HG03135 (cell line): ENCODE results near the gene KAT6B.
"Not testable (repeated sequence)": the region's sequence is repeated elsewhere in the genome, so short reads cannot be mapped to it uniquely, and the experiment has no call there.

Source experiments
- ATAC-seq: cut with Tn5 transposase; IDR thresholded peaks from one replicate; pipeline ENCODE4 v1.9.1; 2021; ENCODE audit warnings: mild to moderate bottlenecking, moderate library complexity; ENCODE audit not compliant: unreplicated experiment

The KAT6B gene

GRCh38 chr10:74826142-74827044 is at the start of gene KAT6B:
Gene KAT6B (plus strand): TSS chr10:74826600. CDS start chr10:74842858, 16,258 bp downstream.
- ATAC-seq, result peak; percentile 84

GRCh38 chr10:74778436-74779094 is 47.8 kb upstream of the KAT6B start:
- no peak for ATAC-seq

- not testable (repeated sequence) for ATAC-seq
Observed at GRCh38 chr10:74781870-74782269, 44.5 kb upstream of the KAT6B start.

- ATAC-seq, result no peak
Observed at GRCh38 chr10:74784462-74784861, 41.9 kb upstream of the KAT6B start.

- ATAC-seq, result no peak
Observed at GRCh38 chr10:74786126-74786525, 40.3 kb upstream of the KAT6B start.

GRCh38 chr10:74787457-74787856 is 38.9 kb upstream of the KAT6B start:
- no peak for ATAC-seq

- not testable (repeated sequence) for ATAC-seq
Observed at GRCh38 chr10:74791979-74792378, 34.4 kb upstream of the KAT6B start.

- no peak for ATAC-seq
Observed at GRCh38 chr10:74792726-74793125, 33.7 kb upstream of the KAT6B start.

- not testable (repeated sequence) for ATAC-seq
Observed at GRCh38 chr10:74793240-74793639, 33.2 kb upstream of the KAT6B start.

GRCh38 chr10:74794531-74794930 is 31.9 kb upstream of the KAT6B start:
- no peak for ATAC-seq

GRCh38 chr10:74797550-74797949 is 28.9 kb upstream of the KAT6B start:
- no peak for ATAC-seq

GRCh38 chr10:74799721-74800221 is 26.6 kb upstream of the KAT6B start:
- ATAC-seq, result no peak

GRCh38 chr10:74801447-74801846 is 25.0 kb upstream of the KAT6B start:
- ATAC-seq, result no peak

- no peak for ATAC-seq
Observed at GRCh38 chr10:74808501-74808900, 17.9 kb upstream of the KAT6B start.

GRCh38 chr10:74810087-74810486 is 16.3 kb upstream of the KAT6B start:
- no peak for ATAC-seq

GRCh38 chr10:74813381-74814259 is 12.8 kb upstream of the KAT6B start:
- no peak for ATAC-seq

GRCh38 chr10:74814797-74815196 is 11.6 kb upstream of the KAT6B start:
- no peak for ATAC-seq

- no peak for ATAC-seq
Observed at GRCh38 chr10:74816824-74817498, 9.4 kb upstream of the KAT6B start.

GRCh38 chr10:74821501-74821900 is 4.9 kb upstream of the KAT6B start:
- no peak for ATAC-seq

GRCh38 chr10:74822101-74822500 is 4.3 kb upstream of the KAT6B start:
- no peak for ATAC-seq
